GM19324 (cell line): ENCODE results near the gene GSG1L.
"Not testable (repeated sequence)": the region's sequence is repeated elsewhere in the genome, so short reads cannot be mapped to it uniquely, and the experiment has no call there.

Source experiments
- ATAC-seq: cut with Tn5 transposase; IDR thresholded peaks from one replicate; pipeline ENCODE4 v1.9.1; 2021; ENCODE audit warnings: mild to moderate bottlenecking, moderate library complexity; ENCODE audit not compliant: unreplicated experiment, low FRiP score

Gene GSG1L

GRCh38 chr16:27960619-27961295 is 102.8 kb downstream of the GSG1L start:
- ATAC-seq = no peak

- no peak for ATAC-seq
Observed at GRCh38 chr16:27959914-27960313, 103.6 kb downstream of the GSG1L start.

- ATAC-seq = no peak
Observed at GRCh38 chr16:27954191-27954590, 109.3 kb downstream of the GSG1L start.

GRCh38 chr16:27952811-27953210 is 110.7 kb downstream of the GSG1L start:
- no peak for ATAC-seq

GRCh38 chr16:27951489-27952120 is 111.9 kb downstream of the GSG1L start:
- ATAC-seq = no peak

DNA sequence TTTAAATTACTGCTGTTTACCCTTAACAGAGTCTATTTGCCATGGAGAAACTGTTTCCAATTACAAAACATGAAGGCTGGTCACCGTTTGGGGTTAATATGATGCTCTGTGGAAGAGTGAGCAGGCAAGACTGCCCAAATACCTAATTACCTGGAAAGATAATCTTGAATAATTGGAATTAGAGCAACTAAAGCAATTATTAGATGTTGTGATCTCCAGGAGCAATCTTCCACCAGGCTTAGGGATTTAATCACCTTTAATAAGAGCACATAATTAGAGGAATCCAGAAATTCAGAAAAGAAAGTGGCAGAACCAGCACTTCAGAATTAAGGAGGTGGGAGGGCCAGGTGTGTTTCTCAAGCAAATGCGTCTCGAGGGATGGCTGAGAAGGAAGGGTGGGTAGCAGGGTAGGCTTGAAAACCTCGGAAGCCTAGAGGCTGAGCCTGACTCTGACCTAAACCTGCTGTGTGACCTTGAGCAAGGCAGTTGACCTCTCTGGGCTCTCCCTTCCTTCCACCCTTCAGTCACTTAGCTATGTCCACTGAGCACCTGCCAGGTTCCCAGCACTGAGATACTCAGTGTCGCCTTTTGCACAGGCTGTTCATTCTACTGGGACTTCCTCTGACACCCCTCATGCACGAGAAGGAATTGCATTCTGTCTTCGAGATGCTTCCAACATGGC is 113.2 kb downstream of the GSG1L start:
- ATAC-seq = no peak

DNA sequence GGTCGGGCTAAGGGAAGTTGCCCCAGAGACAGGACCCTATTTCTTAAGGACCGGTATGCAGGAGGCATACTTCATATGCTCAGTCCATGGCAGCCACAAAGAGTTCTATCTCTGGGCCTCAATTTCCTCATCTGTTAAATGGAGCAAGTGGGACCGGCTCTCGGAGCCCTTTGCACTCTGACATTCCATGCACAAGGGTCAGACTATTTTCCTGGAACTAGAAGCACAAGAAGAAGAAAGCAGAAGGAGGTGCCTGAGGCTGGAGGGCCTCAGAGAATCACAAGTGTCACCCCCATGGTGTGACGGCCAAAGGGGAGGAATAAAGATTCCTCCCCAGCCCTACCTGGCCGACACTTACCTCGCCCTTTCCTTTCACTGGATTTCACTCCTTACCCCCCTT is 115.8 kb downstream of the GSG1L start:
- no peak for ATAC-seq

GRCh38 chr16:27945233-27945973 is 118.1 kb downstream of the GSG1L start:
- ATAC-seq = no peak

- no peak for ATAC-seq
Observed at GRCh38 chr16:27943766-27944165, 119.7 kb downstream of the GSG1L start.

GRCh38 chr16:27942071-27942470 is 121.4 kb downstream of the GSG1L start:
- not testable (repeated sequence) for ATAC-seq

- no peak for ATAC-seq
Observed at GRCh38 chr16:27935076-27935475, 128.4 kb downstream of the GSG1L start.

GRCh38 chr16:27932542-27933135 is 130.9 kb downstream of the GSG1L start:
- no peak for ATAC-seq

- no peak for ATAC-seq
Observed at GRCh38 chr16:27929818-27930217, 133.7 kb downstream of the GSG1L start.

- ATAC-seq = no peak
Observed at GRCh38 chr16:27928542-27928941, 135.0 kb downstream of the GSG1L start.

GRCh38 chr16:27927266-27927901 is 136.1 kb downstream of the GSG1L start:
- ATAC-seq = no peak

DNA sequence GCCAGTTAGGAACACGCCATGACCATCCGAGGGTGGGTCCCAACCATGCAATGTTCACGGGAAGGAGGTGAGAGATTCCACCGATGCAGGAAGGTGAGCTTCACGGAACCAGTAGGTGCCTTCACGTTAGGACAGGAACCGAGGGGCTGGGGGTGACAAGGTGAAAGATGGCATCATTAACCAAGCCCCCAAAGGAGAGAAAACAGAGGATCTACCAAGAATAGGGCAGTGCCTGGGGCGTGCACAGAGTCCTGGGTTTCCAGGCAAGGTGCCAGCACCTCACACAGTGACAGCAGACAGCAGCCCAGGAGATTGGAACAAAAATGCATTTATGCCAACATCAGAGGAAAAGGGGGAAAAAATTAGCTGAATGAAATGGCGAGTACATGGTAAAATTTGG is 137.9 kb downstream of the GSG1L start:
- ATAC-seq = no peak

DNA sequence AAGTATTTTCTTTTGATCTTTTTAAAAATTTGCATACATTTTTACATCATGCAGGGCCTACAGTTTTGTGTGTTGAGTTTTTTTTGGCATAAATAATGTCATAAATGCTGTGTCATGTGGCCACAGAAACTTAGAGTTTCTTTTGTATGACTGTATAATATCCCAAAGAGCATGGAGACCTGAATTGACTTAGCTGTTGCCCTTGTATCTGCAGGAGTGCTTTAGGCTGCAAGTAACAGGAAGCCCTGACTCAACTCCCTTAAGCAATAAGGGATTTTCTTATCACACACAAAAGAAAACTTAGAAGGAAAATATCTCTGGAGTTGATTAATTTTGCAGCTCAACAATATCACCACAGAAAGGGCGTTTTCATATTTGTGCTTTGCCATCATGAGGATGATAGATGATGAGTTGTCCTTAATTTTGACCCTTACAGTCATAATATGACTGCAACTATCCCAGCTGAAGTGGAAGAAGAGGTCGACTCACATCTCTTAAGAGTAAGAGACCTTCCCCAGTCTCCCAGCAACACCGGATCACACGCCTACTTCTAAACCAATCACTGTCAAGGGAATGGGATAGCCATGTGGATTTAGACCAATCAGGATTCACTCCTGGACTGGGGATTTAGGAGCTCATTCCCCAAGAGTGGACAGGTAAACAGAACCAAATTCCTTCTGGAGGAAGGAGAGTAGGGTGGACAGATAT is 138.9 kb downstream of the GSG1L start:
- no peak for ATAC-seq

DNA sequence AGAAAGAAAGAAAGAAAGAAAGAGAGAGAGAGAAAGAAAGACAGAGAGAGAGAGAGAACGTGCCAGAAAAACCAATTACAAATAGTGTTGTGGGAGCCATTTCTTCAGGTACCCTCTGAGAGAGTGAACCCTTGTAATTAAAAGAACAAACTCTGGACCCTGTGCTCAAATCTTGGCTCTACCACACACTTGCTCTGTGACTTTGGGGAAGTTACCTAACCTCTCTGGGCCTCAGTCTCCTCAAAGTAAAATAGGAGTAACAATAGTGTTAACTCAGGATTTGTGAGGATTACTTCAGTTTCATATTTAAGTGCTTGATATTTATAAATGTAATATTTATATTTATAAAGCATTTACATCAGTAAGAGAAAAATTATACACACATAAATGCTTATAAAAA is 139.8 kb downstream of the GSG1L start:
- no peak for ATAC-seq

GRCh38 chr16:27922433-27922832 is 141.1 kb downstream of the GSG1L start:
- no peak for ATAC-seq

DNA sequence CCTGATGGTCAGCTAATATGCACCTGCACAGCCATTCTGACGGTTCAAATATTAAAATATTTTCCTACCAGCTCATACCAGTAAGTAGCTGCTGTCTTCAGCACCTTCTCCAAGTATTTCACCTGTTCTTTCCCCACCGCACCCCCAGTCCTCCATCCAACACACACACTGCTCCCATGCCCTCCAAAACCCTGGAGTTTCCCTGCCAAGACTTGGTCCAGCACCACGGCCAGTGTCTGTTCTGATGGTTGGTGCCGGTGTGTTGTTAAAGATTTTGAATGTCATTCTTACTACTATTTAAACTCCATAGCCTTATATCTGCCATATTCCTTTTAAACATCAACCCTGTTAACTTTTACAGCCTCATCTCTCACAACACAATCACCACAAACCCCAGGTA is 142.4 kb downstream of the GSG1L start:
- ATAC-seq = no peak
